WTC11 (cell line): Measurements from ENCODE around the gene PYY. TPM values are rescaled to one million over a fixed set of nuclear protein-coding genes. Genes with fewer than 3 reads are reported as not detected.

Experiments used
- ATAC-seq: fragments of 200-7000 bp; cut with Tn5 transposase; 2 replicates; pipeline ENCODE4 v1.10.0; 2021; ENCODE audit warnings: mild to moderate bottlenecking, moderate library complexity
- CTCF ChIA-PET: fragments of 300-600 bp; sonication (Branson Sonifier 250); formaldehyde crosslinking; loops from one replicate; lab custom pipeline; 2021; ENCODE audit warnings: antibody characterized with exemption; lab: Charles Lee
- POLR2A ChIA-PET: fragments of 350-600 bp; sonication (Branson Sonifier 250); formaldehyde crosslinking; loops from one replicate; lab custom pipeline; 2021; ENCODE audit warnings: antibody characterized with exemption; lab: Charles Lee
- DNase-seq: peaks from one replicate; pipeline ENCODE4 v3.0.0; 2021; ENCODE audit warnings: low spot score
- H3K27ac Mint-ChIP-seq: 2 replicates; pipeline ENCODE4 v1.8.0; 2021; ENCODE audit warnings: mixed read lengths
- H3K27me3 Mint-ChIP-seq: 2 replicates; pipeline ENCODE4 v1.8.0; 2021; ENCODE audit warnings: low read depth, mild to moderate bottlenecking, moderate library complexity, mixed read lengths
- H3K36me3 Mint-ChIP-seq: 2 replicates; pipeline ENCODE4 v1.8.0; 2021; ENCODE audit warnings: mixed read lengths
- H3K4me1 Mint-ChIP-seq: 2 replicates; pipeline ENCODE4 v1.8.0; 2022; ENCODE audit warnings: mixed read lengths
- H3K4me3 Mint-ChIP-seq: 2 replicates; pipeline ENCODE4 v1.8.0; 2021; ENCODE audit warnings: mild to moderate bottlenecking, moderate library complexity, mixed read lengths
- H3K9me3 Mint-ChIP-seq: 2 replicates; pipeline ENCODE4 v1.8.0; 2021; ENCODE audit warnings: mixed read lengths
- AR ChIP-seq: fragments of 250-450 bp; sonication (Bioruptor Pico); IDR thresholded peaks from 2 replicates; pipeline ENCODE4 v1.9.0; 2021; ENCODE audit warnings: mild to moderate bottlenecking
- CREB1 ChIP-seq: sonication (generic); formaldehyde crosslinking; IDR thresholded peaks from 2 replicates; pipeline ENCODE4 v1.8.0; 2023; ENCODE audit warnings: mild to moderate bottlenecking, missing genetic modification reagents
- ERG ChIP-seq: fragments of 250-450 bp; sonication (Bioruptor Pico); IDR thresholded peaks from 2 replicates; pipeline ENCODE4 v1.8.0; 2021; ENCODE audit warnings: mild to moderate bottlenecking
- ETV6 ChIP-seq: sonication (generic); formaldehyde crosslinking; IDR thresholded peaks from 2 replicates; pipeline ENCODE4 v1.8.1; 2022; ENCODE audit warnings: mild to moderate bottlenecking, missing genetic modification reagents
- FOXP1 ChIP-seq: sonication (generic); formaldehyde crosslinking; IDR thresholded peaks from 2 replicates; pipeline ENCODE4 v1.8.0; 2022; ENCODE audit warnings: missing genetic modification reagents, mild to moderate bottlenecking, moderate library complexity, borderline replicate concordance
- GTF2I ChIP-seq: fragments of 250-450 bp; sonication (Bioruptor Pico); conservative IDR thresholded peaks from 2 replicates; pipeline ENCODE4 v1.4.0; 2021; ENCODE audit warnings: mild to moderate bottlenecking
- NR1H2 ChIP-seq: sonication (generic); formaldehyde crosslinking; IDR thresholded peaks from 2 replicates; pipeline ENCODE4 v1.9.0; 2021; ENCODE audit warnings: mild to moderate bottlenecking, moderate library complexity, missing genetic modification reagents
- NR3C1 ChIP-seq: sonication (generic); formaldehyde crosslinking; conservative IDR thresholded peaks from 2 replicates; pipeline ENCODE4 v1.8.1; 2023; ENCODE audit warnings: low read depth, mild to moderate bottlenecking, missing genetic modification reagents
- RELA ChIP-seq: sonication (generic); formaldehyde crosslinking; IDR thresholded peaks from 2 replicates; pipeline ENCODE4 v1.8.1; 2022; ENCODE audit warnings: missing genetic modification reagents, mild to moderate bottlenecking, borderline replicate concordance
- SOX15 ChIP-seq: fragments of 250-450 bp; sonication (Bioruptor Pico); IDR thresholded peaks from 2 replicates; pipeline ENCODE4 v1.9.0; 2021; ENCODE audit warnings: mild to moderate bottlenecking
- SP1 ChIP-seq: sonication (generic); formaldehyde crosslinking; conservative IDR thresholded peaks from 2 replicates; pipeline ENCODE4 v1.8.1; 2022; ENCODE audit warnings: missing genetic modification reagents
- ZNF121 ChIP-seq: sonication (generic); formaldehyde crosslinking; IDR thresholded peaks from 2 replicates; pipeline ENCODE4 v1.8.0; 2023; ENCODE audit warnings: missing genetic modification reagents
- ZNF138 ChIP-seq: sonication (generic); formaldehyde crosslinking; conservative IDR thresholded peaks from 2 replicates; pipeline ENCODE4 v1.8.1; 2022; ENCODE audit warnings: mild to moderate bottlenecking, moderate library complexity, missing genetic modification reagents
- ZNF232 ChIP-seq: sonication (generic); formaldehyde crosslinking; IDR thresholded peaks from 2 replicates; pipeline ENCODE4 v1.8.0; 2022; ENCODE audit warnings: mild to moderate bottlenecking, missing genetic modification reagents
- total RNA-seq: library from RNA; stranded (reverse); gene quantifications from 3 replicates; pipeline ENCODE4 v1.2.3, GENCODE V29; 2021
- TF ChIP-seq, protein P1 (sequence below): fragments of 250-450 bp; sonication (Bioruptor Pico); IDR thresholded peaks from 2 replicates; pipeline ENCODE4 v2.1.2; 2022; ENCODE audit warnings: mild to moderate bottlenecking, moderate library complexity
- TF ChIP-seq, protein P2 (sequence below): sonication (generic); formaldehyde crosslinking; IDR thresholded peaks from 2 replicates; pipeline ENCODE4 v1.8.1; 2022; ENCODE audit warnings: mild to moderate bottlenecking, missing genetic modification reagents, moderate library complexity, borderline replicate concordance
- TF ChIP-seq, protein P3 (sequence below): sonication (generic); formaldehyde crosslinking; IDR thresholded peaks from 2 replicates; pipeline ENCODE4 v1.8.0; 2023; ENCODE audit warnings: mild to moderate bottlenecking, missing genetic modification reagents

Gene PYY
- total RNA-seq, 1 experiment from 2014 or later: 0.72 TPM

- TF ChIP-seq, protein P1, sequence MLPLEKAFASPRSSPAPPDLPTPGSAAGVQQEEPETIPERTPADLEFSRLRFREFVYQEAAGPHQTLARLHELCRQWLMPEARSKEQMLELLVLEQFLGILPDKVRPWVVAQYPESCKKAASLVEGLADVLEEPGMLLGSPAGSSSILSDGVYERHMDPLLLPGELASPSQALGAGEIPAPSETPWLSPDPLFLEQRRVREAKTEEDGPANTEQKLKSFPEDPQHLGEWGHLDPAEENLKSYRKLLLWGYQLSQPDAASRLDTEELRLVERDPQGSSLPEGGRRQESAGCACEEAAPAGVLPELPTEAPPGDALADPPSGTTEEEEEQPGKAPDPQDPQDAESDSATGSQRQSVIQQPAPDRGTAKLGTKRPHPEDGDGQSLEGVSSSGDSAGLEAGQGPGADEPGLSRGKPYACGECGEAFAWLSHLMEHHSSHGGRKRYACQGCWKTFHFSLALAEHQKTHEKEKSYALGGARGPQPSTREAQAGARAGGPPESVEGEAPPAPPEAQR: no peak
These were observed 745 bp downstream of the PYY start (continued) for GRCh38 chr17:43952724-43953666.

- TF ChIP-seq SP1 (CRISPR knock-in tag): no peak
- no peak for TF ChIP-seq GTF2I
- no peak for TF ChIP-seq ERG (CRISPR knock-in tag)
- TF ChIP-seq NR1H2: no peak
- TF ChIP-seq SOX15 (CRISPR knock-in tag): no peak
- TF ChIP-seq FOXP1 (CRISPR knock-in tag): no peak
- no peak for TF ChIP-seq ETV6 (CRISPR knock-in tag)
- TF ChIP-seq ZNF121: no peak
- TF ChIP-seq, protein P2, sequence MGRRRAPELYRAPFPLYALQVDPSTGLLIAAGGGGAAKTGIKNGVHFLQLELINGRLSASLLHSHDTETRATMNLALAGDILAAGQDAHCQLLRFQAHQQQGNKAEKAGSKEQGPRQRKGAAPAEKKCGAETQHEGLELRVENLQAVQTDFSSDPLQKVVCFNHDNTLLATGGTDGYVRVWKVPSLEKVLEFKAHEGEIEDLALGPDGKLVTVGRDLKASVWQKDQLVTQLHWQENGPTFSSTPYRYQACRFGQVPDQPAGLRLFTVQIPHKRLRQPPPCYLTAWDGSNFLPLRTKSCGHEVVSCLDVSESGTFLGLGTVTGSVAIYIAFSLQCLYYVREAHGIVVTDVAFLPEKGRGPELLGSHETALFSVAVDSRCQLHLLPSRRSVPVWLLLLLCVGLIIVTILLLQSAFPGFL (CRISPR knock-in tag): no peak
- TF ChIP-seq AR (CRISPR knock-in tag): no peak
- TF ChIP-seq ZNF232 (CRISPR knock-in tag): no peak
- TF ChIP-seq ZNF138 (CRISPR knock-in tag): no peak
- no peak for TF ChIP-seq RELA
- no peak for TF ChIP-seq CREB1 (CRISPR knock-in tag)
- TF ChIP-seq, protein P3, sequence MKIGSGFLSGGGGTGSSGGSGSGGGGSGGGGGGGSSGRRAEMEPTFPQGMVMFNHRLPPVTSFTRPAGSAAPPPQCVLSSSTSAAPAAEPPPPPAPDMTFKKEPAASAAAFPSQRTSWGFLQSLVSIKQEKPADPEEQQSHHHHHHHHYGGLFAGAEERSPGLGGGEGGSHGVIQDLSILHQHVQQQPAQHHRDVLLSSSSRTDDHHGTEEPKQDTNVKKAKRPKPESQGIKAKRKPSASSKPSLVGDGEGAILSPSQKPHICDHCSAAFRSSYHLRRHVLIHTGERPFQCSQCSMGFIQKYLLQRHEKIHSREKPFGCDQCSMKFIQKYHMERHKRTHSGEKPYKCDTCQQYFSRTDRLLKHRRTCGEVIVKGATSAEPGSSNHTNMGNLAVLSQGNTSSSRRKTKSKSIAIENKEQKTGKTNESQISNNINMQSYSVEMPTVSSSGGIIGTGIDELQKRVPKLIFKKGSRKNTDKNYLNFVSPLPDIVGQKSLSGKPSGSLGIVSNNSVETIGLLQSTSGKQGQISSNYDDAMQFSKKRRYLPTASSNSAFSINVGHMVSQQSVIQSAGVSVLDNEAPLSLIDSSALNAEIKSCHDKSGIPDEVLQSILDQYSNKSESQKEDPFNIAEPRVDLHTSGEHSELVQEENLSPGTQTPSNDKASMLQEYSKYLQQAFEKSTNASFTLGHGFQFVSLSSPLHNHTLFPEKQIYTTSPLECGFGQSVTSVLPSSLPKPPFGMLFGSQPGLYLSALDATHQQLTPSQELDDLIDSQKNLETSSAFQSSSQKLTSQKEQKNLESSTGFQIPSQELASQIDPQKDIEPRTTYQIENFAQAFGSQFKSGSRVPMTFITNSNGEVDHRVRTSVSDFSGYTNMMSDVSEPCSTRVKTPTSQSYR (CRISPR knock-in tag): no peak
- no peak; the same call in 1 of the 2 replicates for TF ChIP-seq NR3C1
- ATAC-seq (peak; percentile 8), DNase-seq (peak; percentile 42)
- peak overlapping the region; percentile 87 for H3K4me3 Mint-ChIP-seq
- H3K27ac Mint-ChIP-seq: peak overlapping the region; percentile 44; the same call in 1 of the 2 replicates
- ChIA-PET CTCF (interaction anchor here (0.6 to 2.0 kb wide), 8 partner anchors 8 to 144 kb away, joined by 3 to 7 read pairs (median 4); partner anchors contain the start of gene MPP2), POLR2A (no interaction called here)
- no peaks in the 10 kb centered on the region for H3K36me3 Mint-ChIP-seq
- H3K4me1 Mint-ChIP-seq: peaks cover 11% of the 10 kb centered on the region
- peaks cover 52% of the 10 kb centered on the region for H3K27me3 Mint-ChIP-seq
- no peaks in the 10 kb centered on the region for H3K9me3 Mint-ChIP-seq
These were observed 1.4 kb downstream of the PYY start for GRCh38 chr17:43952351-43952723.
